HEK293T (cell line): ENCODE measurements around the gene ASAP2.

Source experiments
- ARNT ChIP-seq: fragments of 450-650 bp; IDR thresholded peaks from 2 replicates; pipeline ENCODE4 v1.6.1; 2017; ENCODE audit warnings: mild to moderate bottlenecking
- BHLHE40 ChIP-seq: fragments of 450-650 bp; IDR thresholded peaks from 2 replicates; pipeline ENCODE4 v1.6.1; 2016; ENCODE audit warnings: mild to moderate bottlenecking, moderate library complexity, borderline replicate concordance
- FOXA1 ChIP-seq: fragments of 450-650 bp; IDR thresholded peaks from 2 replicates; pipeline ENCODE4 v1.6.1; 2016; ENCODE audit warnings: mild to moderate bottlenecking
- FOXK2 ChIP-seq: fragments of 450-650 bp; IDR thresholded peaks from 2 replicates; pipeline ENCODE4 v1.6.1; 2016; ENCODE audit warnings: mild to moderate bottlenecking
- L3MBTL2 ChIP-seq: fragments of 450-650 bp; conservative IDR thresholded peaks from 2 replicates; pipeline ENCODE4 v1.6.1; 2016; ENCODE audit warnings: mild to moderate bottlenecking
- SP1 ChIP-seq: fragments of 450-650 bp; IDR thresholded peaks from 2 replicates; pipeline ENCODE4 v1.6.1; 2017
- SUZ12 ChIP-seq: fragments of 450-650 bp; IDR thresholded peaks from 2 replicates; pipeline ENCODE4 v1.6.1; 2016; ENCODE audit warnings: mild to moderate bottlenecking
- TARDBP ChIP-seq: fragments of 450-650 bp; IDR thresholded peaks from 2 replicates; pipeline ENCODE4 v1.6.1; 2016

DNA sequence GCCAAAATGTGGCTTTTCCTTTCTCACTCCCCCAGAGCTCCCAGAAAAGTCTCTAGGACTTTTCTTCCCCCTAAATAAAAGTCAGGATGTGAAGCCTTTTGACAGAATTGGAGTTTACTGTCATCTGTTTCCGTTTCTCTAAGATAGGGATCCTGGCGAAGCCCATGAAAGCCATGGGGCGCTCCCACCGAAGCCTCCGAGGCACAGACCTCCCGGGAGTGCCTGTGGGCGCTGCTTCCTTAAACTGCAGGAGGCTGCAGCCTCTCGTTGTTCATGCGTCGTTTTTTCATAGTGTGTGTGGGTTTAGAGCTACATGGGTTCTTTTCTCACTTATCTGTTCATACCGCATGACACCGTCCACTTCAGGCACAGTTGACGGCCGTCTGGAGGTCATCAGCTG, 56.8 kb downstream of the ASAP2 start:
- TF ChIP-seq FOXK2 = no peak
- TF ChIP-seq FOXA1 = no peak
- TF ChIP-seq BHLHE40 = no peak
- TF ChIP-seq ARNT = no peak
- no peak for TF ChIP-seq SUZ12
- TF ChIP-seq SP1 = no peak
- no peak for TF ChIP-seq L3MBTL2
- TF ChIP-seq TARDBP = no peak
